ENCODE data around the gene UCKL1. TPM values are rescaled to one million over a fixed set of nuclear protein-coding genes. Genes with fewer than 3 reads are reported as not detected.

The UCKL1 gene
- total RNA-seq, result 29.0 and 40.7 TPM in 2 replicates

GRCh38 chr20:63955827-63956663 is at the start of gene UCKL1:
Gene UCKL1 (minus strand): TSS chr20:63956416. CDS start chr20:63956372, 44 bp downstream.

GRCh38 chr20:63980806-63981728 is 24.9 kb upstream of the UCKL1 start, which contains the start of gene PRPF6:
Gene PRPF6 (plus strand): TSS chr20:63981132. CDS start chr20:63981246, 114 bp downstream.

GRCh38 chr20:63979557-63980316 is 23.5 kb upstream of the UCKL1 start, which contains the start of gene SAMD10:
Gene SAMD10 (minus strand): TSS chr20:63979642. CDS start chr20:63979467, 175 bp downstream.

GRCh38 chr20:63969838-63970713 is 13.9 kb upstream of the UCKL1 start, which contains the start of gene ZNF512B:
Gene ZNF512B (minus strand): TSS chr20:63969930. CDS start chr20:63967950, 1,980 bp downstream.

GRCh38 chr20:63894358-63895201 is 61.6 kb downstream of the UCKL1 start, which contains the start of gene DNAJC5:
Gene DNAJC5 (plus strand): TSS chr20:63895126. CDS start chr20:63928346, 33,220 bp downstream.

Other genes starting within 250 kb of the UCKL1 start
- gene ARFRP1, start 248.4 kb downstream of the UCKL1 start, total RNA-seq, result 33.4 and 68.0 TPM in 2 replicates
- gene ZGPAT, start 248.4 kb downstream of the UCKL1 start, total RNA-seq, result 16.4 and 23.8 TPM in 2 replicates
- gene LIME1, start 219.8 kb downstream of the UCKL1 start, total RNA-seq, result 1.9 and 3.2 TPM in 2 replicates
- gene SLC2A4RG, start 216.6 kb downstream of the UCKL1 start, total RNA-seq, result 8.0 and 8.6 TPM in 2 replicates
- 28.7 and 46.9 TPM in 2 replicates for gene ZBTB46, start 125.2 kb downstream of the UCKL1 start, total RNA-seq
- gene ABHD16B, start 94.9 kb downstream of the UCKL1 start, total RNA-seq, result not detected in 2 replicates
- gene TPD52L2, start 91.1 kb downstream of the UCKL1 start, total RNA-seq, result 100 and 164 TPM in 2 replicates
- gene DNAJC5, start 61.3 kb downstream of the UCKL1 start, total RNA-seq, result 56.2 and 97.5 TPM in 2 replicates
- gene ZNF512B, start 13.5 kb upstream of the UCKL1 start, total RNA-seq, result 6.3 and 10.5 TPM in 2 replicates
- 1.6 and 3.9 TPM in 2 replicates for gene SAMD10, start 23.2 kb upstream of the UCKL1 start, total RNA-seq
- 55.5 and 98.0 TPM in 2 replicates for gene PRPF6, start 24.7 kb upstream of the UCKL1 start, total RNA-seq
- 2.8 and 4.5 TPM in 2 replicates for gene C20orf204, start 79.8 kb upstream of the UCKL1 start, total RNA-seq
- gene SOX18, start 93.2 kb upstream of the UCKL1 start, total RNA-seq, result 36.2 and 43.9 TPM in 2 replicates
- 26.4 and 32.9 TPM in 2 replicates for gene TCEA2, start 106.8 kb upstream of the UCKL1 start, total RNA-seq
- gene RGS19, start 123.1 kb upstream of the UCKL1 start, total RNA-seq, result 17.2 and 20.6 TPM in 2 replicates
- 1.3 and 5.0 TPM in 2 replicates for gene OPRL1, start 123.7 kb upstream of the UCKL1 start, total RNA-seq
- 0.16 and 0.25 TPM in 2 replicates for gene LKAAEAR1, start 128.0 kb upstream of the UCKL1 start, total RNA-seq
- gene NPBWR2, start 151.1 kb upstream of the UCKL1 start, total RNA-seq, result not detected in 2 replicates
- not detected in 2 replicates for gene MYT1, start 208.0 kb upstream of the UCKL1 start, total RNA-seq

Data from bladder microvascular endothelial cell (primary cell).